ENCODE data around the gene POLQ. TPM values are rescaled to one million over a fixed set of nuclear protein-coding genes. Genes with fewer than 3 reads are reported as not detected.
A peak's percentile ranks its signal among the peaks of the same experiment; 100 is the strongest.
"Not testable (repeated sequence)": the region's sequence is repeated elsewhere in the genome, so short reads cannot be mapped to it uniquely, and the experiment has no call there.

The POLQ gene
- total RNA-seq, 1 donor from 2014 or later, result 0.09 TPM

- no peak for DNase-seq (ENCODE audit: low spot score)
- ATAC-seq, result no peak
- intact Hi-C loops (cut with DNase I), result no loop called here
These were observed 109.1 kb downstream of the POLQ start for GRCh38 chr3:121436641-121437040.

GRCh38 chr3:121436074-121436473 lies 109.7 kb downstream of the POLQ start:
- intact Hi-C loops (cut with DNase I), result no loop called here
- DNase-seq (ENCODE audit: low spot score) (no peak), ATAC-seq (no peak)

- intact Hi-C loops (cut with DNase I), result no loop called here
- ATAC-seq, result peak; percentile 67
These were observed 113.9 kb downstream of the POLQ start for GRCh38 chr3:121431726-121432517.

GRCh38 chr3:121430664-121431215 lies 115.0 kb downstream of the POLQ start:
- intact Hi-C loops (cut with DNase I), result no loop called here
- DNase-seq (ENCODE audit: low spot score) (no peak), ATAC-seq (no peak)

More at GRCh38 chr3:121431726-121432517, 113.9 kb downstream of the POLQ start:
- no peak for DNase-seq (ENCODE audit: low spot score)

GRCh38 chr3:121424549-121424948 lies 121.2 kb downstream of the POLQ start:
- intact Hi-C loops (cut with DNase I), result no loop called here
- ATAC-seq, result no peak
- no peak for DNase-seq (ENCODE audit: low spot score)

- intact Hi-C loops (cut with DNase I), result no loop called here
- DNase-seq (ENCODE audit: low spot score) (no peak), ATAC-seq (no peak)
These were observed 127.6 kb downstream of the POLQ start for GRCh38 chr3:121418182-121418581.

GRCh38 chr3:121414924-121415323 lies 130.9 kb downstream of the POLQ start:
- DNase-seq (ENCODE audit: low spot score) (no peak), ATAC-seq (no peak)
- intact Hi-C loops (cut with DNase I), result no loop called here

- ATAC-seq, result no peak
- no peak for DNase-seq (ENCODE audit: low spot score)
- intact Hi-C loops (cut with DNase I), result no loop called here
These were observed 134.3 kb downstream of the POLQ start for GRCh38 chr3:121411523-121411922.

GRCh38 chr3:121405631-121406030 lies 140.2 kb downstream of the POLQ start:
- ATAC-seq (no peak), DNase-seq (ENCODE audit: low spot score) (no peak)
- intact Hi-C loops (cut with DNase I), result no loop called here

GRCh38 chr3:121399820-121400219 lies 146.0 kb downstream of the POLQ start:
- intact Hi-C loops (cut with DNase I), result no loop called here
- ATAC-seq (no peak), DNase-seq (ENCODE audit: low spot score) (no peak)

GRCh38 chr3:121398051-121398450 lies 147.7 kb downstream of the POLQ start:
- DNase-seq (ENCODE audit: low spot score); ATAC-seq; intact Hi-C loops (cut with DNase I): not testable (repeated sequence)

- DNase-seq (ENCODE audit: low spot score); ATAC-seq; intact Hi-C loops (cut with DNase I): not testable (repeated sequence)
These were observed 149.8 kb downstream of the POLQ start for GRCh38 chr3:121395967-121396366.

GRCh38 chr3:121388308-121388707 lies 157.5 kb downstream of the POLQ start:
- DNase-seq (ENCODE audit: low spot score); ATAC-seq; intact Hi-C loops (cut with DNase I): not testable (repeated sequence)

Other genes starting within 250 kb of the POLQ start
- gene ARGFX, start 22.0 kb upstream of the POLQ start, total RNA-seq, result not detected
- not detected for gene FBXO40, start 47.4 kb upstream of the POLQ start, total RNA-seq
- 45.4 TPM for gene HCLS1, start 114.9 kb upstream of the POLQ start, total RNA-seq
- gene GOLGB1, start 203.8 kb upstream of the POLQ start, total RNA-seq, result 73.4 TPM

Measured in sciatic nerve (tissue), 2 donors.